IPS DF 4.7 (cell line): Measurements from ENCODE around the gene ZFYVE27.

Experiments
- DNase-seq: peaks from one replicate; pipeline ENCODE4 v3.0.0-alpha.2; 2013; ENCODE audit warnings: low spot score; ENCODE audit errors: extremely low read depth

Gene ZFYVE27

DNA sequence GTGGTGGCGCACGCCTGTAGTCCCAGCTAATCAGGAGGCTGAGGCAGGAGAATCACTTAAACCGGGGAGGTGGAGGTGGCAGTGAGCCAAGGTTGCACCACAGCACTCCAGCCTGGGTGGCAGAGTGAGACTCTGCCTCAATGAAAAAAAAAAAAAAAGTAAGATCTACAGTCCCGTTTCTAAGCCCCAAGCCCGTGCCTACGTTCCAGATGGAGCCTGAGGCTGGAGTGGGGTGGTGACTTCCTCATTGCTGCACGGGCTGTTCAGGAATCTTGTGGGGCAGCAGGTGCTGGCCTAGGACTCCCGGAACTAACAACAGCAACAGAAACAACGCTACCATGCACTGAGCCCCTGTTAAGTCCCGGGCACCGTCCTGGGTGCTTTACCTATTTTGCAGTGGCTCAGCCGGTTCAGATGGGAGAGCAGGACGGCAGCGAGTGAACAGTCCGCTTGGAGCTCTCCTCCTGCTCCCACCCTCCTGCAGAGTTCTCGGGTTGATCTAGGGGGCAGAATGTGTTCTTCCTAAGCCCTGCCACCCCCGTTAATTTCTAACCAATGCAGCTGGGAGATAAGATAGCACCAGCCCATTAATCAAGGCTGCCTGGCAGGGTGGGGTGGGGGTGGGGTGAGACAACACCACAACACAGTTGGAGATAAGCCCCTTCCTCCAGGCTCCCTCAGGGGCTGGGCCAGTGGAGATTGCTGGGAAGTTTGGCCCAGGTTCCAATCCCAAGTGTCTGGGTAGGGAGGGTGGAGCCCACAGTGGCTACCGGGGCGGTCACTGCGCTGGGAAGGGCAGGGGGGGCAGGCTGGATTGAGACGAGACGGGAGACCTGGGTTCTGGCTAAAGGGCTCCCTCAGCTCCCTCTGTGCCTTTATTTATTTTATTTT, 51.9 kb downstream of the ZFYVE27 start:
- no peak for DNase-seq

DNA sequence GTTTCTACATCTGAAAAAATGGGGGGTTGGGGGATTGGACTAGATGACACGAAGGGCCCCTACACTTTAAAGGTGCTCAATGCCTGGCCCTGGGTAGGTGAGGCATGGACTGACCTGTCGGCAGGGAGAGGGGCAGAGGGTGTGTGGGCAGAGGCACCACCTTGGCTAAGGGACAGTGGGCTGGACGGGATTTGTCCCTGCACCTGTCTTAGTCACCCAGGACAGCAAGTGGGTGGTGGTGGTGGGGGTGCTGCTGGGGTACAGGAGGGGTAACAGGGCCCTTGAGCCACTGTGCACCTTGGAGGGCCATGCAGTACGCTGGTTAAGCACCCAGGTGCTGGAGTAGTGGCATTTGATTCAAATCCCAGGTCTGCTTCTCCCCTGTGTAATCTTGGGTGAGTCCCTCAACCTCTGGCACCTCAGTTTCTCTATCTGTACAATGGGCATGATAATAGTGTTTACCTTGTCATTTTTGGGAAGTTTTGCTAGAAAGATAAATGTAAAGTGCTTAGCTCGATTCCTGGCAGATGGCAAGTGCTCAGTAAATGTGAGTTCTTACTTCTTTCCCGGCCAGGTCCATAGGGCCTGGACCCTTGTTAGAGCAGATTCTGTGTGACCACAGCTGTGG, 53.0 kb downstream of the ZFYVE27 start:
- DNase-seq = no peak

DNA sequence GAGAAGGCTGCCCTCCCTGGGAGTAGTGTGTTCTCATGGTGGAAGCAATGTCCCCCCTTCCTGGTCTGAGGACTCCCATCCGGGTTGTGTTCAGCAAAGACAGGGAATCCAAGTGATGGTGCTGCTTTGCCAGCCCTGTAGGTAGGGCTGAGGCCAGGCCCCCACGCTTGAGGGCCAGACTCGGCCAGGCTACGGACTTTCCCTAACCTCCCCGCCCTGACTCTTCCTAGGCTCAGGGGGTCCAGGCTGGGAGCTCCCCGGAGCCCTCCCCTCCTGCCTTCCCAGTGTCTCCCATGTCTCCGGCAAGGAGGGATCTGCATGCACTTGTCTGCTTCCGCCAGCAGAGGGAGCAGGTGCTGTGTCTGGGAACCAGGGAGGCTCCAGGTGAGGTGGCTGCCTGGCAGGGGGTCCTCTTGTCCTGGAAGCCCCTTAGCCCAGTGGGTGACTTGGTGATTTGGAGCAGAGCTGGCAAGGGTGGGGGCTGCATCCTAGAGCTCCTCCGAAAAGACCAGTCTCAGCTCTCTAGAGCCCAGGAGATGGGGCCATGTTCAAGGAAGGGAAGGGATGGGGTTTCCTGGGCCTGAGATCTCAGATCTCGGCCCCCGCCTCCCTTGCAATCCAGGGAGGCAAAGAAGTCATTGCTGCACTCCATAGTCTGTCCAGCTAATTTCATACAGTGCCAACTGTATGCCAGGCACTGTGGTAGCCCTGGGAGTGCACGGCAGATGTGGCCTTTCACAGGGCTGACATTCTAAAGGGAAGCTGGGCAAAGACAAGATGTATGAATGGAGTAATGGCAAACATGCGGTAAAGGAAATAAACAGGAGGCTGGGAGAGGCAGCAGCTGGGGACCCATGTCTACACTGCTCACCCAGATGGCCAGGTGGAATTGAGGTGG, 55.1 kb downstream of the ZFYVE27 start:
- no peak for DNase-seq

DNA sequence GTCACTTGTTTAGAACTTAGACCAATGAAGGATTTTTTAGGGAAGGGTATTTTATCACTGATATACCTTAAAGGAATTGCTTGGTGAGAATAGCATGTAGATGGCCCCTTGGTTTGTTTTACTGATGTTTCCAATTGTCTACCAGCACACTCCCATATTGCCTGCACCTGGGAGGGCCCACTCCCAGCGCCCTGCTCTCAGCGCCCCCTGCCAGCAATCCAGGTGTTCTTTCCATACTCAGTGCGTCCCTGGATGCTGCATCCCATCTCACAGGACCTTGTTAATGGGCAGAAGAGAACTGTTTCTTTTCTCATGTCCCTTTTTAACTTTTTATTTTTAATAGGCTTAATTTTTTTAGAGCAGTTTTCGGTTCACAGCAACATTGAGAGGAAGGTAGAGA, 59.0 kb downstream of the ZFYVE27 start:
- no peak for DNase-seq

DNA sequence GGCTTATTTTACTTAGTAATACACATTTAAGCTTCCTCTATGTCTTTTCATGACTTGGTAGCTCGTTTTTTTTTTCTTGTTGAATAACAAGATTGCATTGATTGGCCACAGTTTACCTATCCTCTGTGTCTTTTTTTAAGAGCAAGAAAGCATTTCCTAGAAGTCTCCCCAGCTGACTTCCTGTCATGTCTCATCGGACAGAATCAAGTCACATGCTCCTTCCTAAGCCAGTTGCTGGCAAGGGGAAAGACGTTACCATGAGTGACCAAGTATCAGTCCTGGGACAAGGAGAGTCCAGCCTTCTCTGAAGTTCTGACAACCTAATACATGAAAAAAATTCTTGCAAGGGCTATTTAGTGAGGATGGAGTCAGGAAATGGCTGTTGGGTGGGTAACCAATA, 59.7 kb downstream of the ZFYVE27 start:
- no peak for DNase-seq

DNA sequence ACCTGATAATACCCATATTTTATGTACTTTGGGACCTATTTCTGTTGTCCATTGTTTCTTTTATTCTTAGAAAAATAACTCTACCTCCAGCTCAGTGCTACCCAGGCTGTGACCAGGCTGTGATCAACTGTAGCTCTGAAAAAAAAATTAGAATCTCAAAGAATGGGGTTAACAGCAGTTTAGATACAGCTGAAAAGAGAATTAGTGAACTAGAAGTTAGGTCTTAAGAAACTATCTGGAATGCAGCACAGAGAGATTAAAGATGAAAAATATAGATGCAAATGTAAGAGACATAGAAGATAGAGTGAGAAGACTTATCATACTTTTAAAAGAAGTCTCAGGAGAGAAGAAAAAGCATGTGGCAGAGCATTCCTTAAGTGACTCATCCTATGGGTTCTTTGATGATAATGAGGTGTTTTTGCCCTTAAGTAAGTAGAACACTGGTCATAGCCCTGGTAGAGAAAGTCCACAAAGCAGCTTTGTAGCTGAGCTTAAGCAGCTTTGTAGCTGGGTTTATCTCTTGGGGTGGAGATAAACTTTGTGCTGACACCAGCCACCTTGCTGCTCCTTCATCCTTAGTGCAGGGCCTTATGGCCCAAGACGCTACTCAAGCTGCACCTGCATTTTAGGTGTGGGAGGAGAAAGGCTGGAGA, 62.2 kb downstream of the ZFYVE27 start:
- DNase-seq = no peak

DNA sequence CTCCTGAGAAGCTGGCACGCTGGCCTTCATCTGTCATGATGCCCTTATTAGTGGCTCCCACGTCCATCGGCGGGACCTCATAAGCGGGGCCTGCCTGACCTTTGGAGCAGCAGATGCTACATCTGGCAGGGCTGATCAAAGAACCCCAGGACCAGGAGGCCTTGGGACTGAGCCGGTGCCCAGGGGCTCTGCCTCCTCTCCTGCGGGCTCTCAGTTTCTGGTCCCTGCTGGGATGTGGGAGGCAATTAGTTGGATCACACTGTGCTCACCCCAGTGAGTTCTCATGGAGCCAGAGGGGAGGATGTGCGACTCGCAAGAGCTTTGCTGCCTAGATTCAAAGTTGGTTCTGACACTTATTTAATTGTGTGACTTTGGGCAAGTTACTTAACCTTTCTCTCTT, 63.5 kb downstream of the ZFYVE27 start:
- no peak for DNase-seq

DNA sequence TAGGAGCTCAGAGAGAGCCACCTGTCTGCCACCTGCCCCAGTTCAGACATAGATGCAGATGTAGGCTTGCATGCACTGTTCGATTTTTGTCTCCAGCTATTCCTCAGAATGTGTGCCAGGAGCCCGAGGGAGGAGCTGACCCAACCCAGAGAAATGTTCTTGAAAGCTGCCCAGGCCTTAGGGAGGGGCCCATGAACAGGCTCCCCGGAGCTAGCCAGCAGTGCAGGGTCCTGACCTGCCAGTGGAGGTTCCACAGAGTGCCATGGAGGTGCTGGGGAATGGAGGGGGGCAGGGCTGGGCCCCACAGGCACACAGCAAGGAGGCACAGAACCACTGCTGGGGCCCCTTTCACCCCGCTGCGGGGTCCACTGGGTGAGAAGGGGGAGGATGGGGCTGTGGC, 64.5 kb downstream of the ZFYVE27 start:
- DNase-seq = no peak

DNA sequence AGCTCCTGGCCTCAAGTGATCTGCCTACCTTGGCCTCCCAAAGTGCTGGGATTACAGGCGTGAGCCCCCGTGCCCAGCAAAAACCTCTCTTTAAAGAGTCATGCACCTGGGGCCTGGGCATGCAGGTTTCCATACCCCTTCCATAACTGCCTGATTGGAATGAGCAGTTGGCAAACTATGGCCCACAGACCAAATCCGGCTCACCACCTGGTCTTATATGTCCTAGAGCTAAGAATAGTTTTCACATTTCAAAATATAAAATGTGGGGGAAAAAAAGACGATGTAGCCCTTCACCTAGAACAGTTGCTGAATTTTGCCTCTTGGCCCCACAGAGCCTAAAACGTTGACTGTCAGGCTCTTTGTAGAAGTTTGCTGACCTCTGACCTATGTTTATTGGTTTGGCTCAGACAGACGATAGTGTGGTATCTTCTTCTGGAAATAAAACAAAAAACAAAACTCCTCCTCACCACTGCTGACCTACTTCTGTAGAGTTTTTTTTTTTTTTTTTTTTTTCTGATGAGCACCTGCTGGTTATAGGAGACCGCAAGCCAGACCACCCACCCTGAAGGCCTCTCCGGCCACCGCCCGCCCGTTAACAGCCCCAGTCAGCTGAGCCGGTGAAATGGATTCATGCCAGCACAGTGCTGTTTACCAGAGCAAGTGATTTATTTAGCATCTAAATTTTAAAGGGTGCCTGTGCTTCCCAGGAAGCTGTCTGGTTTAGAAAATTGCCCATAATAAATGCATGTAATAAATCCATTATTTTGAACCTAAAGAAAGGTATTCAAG, 68.4 kb downstream of the ZFYVE27 start:
- DNase-seq = no peak

DNA sequence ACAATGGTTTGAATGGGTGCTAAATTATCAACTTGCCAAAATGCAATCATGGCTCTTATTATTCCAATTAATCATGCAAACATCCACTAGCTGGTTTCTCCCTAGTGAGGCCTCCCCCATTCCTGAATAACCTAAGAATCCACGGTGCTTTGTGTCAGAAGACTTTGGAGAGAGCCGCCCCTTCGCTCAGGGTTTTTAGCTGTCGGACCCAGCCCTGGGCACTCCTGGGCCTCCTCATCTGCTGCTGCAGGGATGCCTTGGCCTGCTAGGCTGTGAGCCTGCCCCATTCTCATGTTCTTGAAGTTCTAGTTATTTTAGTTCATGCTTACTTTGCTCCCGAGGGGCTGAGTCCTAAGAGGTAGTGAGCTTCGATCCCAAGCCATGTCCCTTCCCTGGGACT, 69.0 kb downstream of the ZFYVE27 start:
- no peak for DNase-seq

DNA sequence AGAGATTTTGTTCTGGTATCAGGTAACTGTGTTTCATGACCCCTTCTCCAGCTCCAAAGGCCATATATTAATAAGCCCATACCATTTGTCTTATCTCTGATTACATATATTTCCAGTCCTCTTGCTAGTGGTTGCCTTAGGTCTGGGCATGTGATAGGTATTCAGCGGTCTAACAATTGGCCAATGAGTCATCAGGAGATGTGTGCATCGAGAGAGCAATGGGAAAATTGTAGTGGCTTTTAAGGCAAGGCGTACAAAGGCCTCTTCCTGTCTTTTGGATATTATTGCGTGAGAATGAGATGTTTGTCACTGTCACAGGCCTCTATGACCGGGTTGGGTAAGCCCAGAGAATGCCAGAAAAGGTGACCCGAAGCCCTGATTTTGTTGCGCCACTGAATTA, 73.5 kb downstream of the ZFYVE27 start:
- DNase-seq = no peak
